ENCODE data around the gene RPP25L. TPM values are rescaled to one million over a fixed set of nuclear protein-coding genes. Genes with fewer than 3 reads are reported as not detected.

The RPP25L gene
- total RNA-seq, 4 donors from 2014 or later, result 25.1 to 37.4 (median 28.0) TPM

DNA sequence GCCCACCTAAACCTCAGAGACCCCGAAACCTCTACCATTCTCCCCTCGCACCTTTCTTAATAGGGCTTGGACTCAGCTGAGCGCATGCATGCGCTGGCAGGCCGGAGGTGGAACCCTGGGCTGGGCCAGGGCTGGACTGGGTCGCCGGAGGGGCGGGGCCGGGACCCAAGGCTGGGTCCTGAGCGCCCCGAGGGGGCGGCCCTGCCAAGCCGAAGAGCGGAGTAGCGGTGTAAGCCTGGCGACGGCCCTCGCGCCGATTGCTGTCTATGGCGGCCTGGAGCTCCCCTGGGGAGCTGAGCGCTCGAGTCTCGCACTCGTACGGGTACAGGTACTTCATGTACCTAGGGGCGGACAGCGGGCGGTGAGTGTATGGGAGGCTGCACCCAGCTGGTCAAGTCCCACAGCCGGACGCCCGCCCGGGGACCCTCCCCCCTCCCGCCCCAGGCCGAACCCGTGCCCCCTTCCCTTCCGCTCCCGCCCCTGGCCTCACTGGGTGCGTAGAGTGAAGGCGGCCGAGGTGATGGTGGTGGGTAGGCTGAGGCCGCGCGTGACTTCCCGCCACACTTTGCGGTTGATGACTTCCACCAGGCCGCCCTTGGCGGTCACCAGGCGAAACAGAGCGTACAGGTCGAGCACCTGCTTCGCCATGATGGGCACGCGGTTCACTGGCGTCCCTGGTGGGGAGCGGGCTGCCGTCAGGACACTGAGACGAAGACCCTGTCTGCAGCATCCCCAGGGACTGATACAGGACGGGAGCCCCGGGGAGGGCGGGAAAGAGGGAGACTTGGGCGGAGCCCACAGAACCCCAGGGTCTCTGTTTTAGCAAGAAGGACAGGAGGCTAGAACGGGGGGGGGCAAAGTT is 11.7 kb upstream of the RPP25L start:
- Histone ChIP-seq H3K27me3 (peaks cover 3 to 70% (median 34%) of the 10 kb centered on the region in 4 donors), H3K27ac (no peak overlapping the region), H3K4me1 (peaks cover 23 to 52% (median 25%) of the 10 kb centered on the region in 3 donors), H3K4me3 (peak overlapping the region in 1 of 4 donors; percentile 24), H3K36me3 (peaks cover 0 to 4% (median 0%) of the 10 kb centered on the region in 3 donors), H3K9me3 (no peaks in the 10 kb centered on the region)
- TF ChIP-seq, protein P1, sequence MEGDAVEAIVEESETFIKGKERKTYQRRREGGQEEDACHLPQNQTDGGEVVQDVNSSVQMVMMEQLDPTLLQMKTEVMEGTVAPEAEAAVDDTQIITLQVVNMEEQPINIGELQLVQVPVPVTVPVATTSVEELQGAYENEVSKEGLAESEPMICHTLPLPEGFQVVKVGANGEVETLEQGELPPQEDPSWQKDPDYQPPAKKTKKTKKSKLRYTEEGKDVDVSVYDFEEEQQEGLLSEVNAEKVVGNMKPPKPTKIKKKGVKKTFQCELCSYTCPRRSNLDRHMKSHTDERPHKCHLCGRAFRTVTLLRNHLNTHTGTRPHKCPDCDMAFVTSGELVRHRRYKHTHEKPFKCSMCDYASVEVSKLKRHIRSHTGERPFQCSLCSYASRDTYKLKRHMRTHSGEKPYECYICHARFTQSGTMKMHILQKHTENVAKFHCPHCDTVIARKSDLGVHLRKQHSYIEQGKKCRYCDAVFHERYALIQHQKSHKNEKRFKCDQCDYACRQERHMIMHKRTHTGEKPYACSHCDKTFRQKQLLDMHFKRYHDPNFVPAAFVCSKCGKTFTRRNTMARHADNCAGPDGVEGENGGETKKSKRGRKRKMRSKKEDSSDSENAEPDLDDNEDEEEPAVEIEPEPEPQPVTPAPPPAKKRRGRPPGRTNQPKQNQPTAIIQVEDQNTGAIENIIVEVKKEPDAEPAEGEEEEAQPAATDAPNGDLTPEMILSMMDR (IDR thresholded peaks at IDR 0.05), result no peak
- TF ChIP-seq POLR2A (IDR thresholded peaks at IDR 0.05), result no peak
- DNase-seq, result no peak
- WGBS, 2 donors, result 35 to 40% methylated on average over 3 to 4 of the region's 63 CpGs
- intact Hi-C loops (cut with DNase I), result no loop called here

DNA sequence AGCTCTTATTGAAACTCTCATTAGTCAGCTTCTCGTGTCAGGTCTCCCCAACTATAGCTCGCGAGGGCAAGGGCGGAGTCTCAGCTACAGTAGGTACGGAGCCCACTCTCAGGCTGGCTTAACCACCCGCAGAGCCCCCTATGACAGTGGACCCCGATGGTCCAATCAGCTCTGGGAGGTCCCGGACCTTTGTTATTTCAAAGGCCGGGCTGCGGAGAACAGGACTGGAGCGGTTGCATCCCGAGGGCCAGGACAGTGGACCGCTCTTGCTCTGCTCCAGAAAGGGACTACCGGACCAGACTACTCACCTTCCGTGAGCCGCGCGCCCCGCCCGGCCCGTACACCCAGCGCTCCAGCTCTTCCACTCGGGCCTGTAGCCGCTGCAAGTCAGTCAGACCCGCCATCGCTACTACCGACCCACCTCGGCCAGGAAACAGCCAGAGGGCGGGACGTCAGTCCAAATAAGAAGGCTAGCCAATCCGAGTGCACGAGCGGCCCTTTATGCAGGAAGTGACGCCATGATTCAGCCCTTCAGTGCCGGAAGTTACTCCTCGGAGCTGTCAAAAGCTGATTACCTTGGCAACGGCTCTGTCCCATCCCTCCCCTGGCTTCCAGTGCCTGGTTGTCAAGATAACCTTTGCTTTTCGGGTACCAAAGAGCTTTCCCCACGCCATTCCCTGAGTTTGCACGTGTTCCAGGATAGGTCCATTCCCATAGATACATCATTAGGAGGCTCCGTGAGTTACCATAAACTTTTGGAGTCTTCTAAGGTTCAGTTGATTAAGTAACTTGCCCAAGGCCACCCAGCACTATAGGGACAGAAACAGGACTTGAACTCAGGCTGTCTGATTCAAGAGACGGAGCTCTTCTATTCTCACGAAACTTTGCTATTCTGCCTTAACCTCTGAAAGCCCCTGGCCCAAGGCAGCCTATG is 8.4 kb upstream of the RPP25L start, which contains the start of gene DCTN3:
Gene DCTN3, minus strand, starts transcription at position 435 of the 934 bp plus-strand sequence. Its CDS starts 31 bp downstream, at position 404.
- Histone ChIP-seq H3K27ac (peak within 1 kb of the TSS; percentile 60 to 83 (median 79)), H3K4me3 (peak within 1 kb of the TSS; percentile 74 to 85 (median 78)), H3K4me1 (peaks cover 20 to 46% (median 23%) of the 10 kb centered on the region in 3 donors), H3K9me3 (no peaks in the 10 kb centered on the region), H3K27me3 (peaks cover 3 to 37% (median 20%) of the 10 kb centered on the region in 4 donors), H3K36me3 (peaks cover 0 to 36% (median 3%) of the 10 kb centered on the region in 3 donors)
- peak; percentile 79 for DNase-seq
- intact Hi-C loops (cut with DNase I), result no loop called here
- WGBS, 2 donors, result 3 to 7% methylated on average over 8 to 23 of the region's 43 CpGs
- peak in 1 of 4 donors; percentile 49 for TF ChIP-seq POLR2A (IDR thresholded peaks at IDR 0.05)
- TF ChIP-seq, protein P1 (IDR thresholded peaks at IDR 0.05), result peak in 2 of 6 experiments; percentile 17 to 29

DNA sequence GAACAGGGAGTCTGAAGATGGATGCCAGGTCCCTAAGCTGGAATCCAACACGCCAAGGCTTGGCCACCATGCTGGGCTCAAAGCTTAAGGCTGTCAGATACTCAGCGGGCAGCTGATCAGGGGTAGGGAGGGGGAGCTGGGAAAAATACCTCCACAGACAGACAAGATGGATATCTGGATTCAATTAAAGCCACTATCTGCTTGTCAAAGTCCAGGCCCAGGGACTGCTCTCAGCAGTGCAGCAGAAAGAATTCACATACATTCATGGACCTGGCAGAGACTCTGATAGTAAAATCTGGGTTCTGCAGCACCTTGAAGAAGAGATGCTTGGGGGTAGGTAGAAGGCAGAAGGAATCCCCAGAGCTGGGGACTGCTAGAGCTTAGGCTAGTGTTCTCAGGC is 3.2 kb upstream of the RPP25L start:
- no peak overlapping the region for H3K27ac ChIP-seq
- no peak for DNase-seq
- H3K4me1 ChIP-seq, result peaks cover 21 to 41% (median 30%) of the 10 kb centered on the region in 3 donors
- H3K9me3 ChIP-seq, result no peaks in the 10 kb centered on the region
- no peaks in the 10 kb centered on the region for H3K27me3 ChIP-seq
- WGBS, 2 donors, result 94% methylated on average over 2 of the region's 2 CpGs; no CpG with 5 or more reads in 1 of the 2 donors
- TF ChIP-seq POLR2A (IDR thresholded peaks at IDR 0.05), result no peak
- TF ChIP-seq, protein P1 (IDR thresholded peaks at IDR 0.05), result no peak
- intact Hi-C loops (cut with DNase I), result no loop called here
- H3K4me3 ChIP-seq, result no peak overlapping the region
- H3K36me3 ChIP-seq, result peaks cover 0 to 58% (median 3%) of the 10 kb centered on the region in 3 donors

DNA sequence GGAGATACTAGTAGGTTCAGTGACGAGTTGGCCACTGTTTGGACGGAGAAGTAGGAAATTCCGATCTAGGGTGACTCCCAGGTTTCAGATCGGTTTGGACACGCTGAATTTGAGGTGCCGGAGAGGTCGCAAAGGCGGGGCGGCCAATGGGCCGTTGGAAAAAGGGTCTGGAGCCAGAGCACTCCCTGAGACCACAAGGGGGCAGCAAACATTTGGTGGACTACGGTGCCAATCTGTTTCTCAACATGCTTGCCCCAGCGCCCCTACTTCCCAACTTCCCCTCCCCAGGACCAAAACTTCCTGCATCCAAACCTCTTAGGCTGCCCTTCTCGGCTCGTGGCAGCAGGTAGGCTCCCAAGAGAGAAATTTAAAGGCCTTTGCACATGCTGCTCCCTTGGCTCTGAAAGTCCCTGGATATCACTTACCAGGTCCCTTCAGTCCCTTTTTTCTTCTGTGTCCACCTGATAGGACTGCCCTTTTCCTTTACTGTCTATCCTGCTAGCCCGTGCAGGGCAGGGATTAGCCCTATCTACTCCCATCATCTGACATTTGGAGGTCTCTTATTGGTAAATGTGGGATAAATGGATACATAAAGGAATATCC is 992 bp upstream of the RPP25L start:
- Histone ChIP-seq H3K4me3 (peak overlapping the region; percentile 64 to 91 (median 79)), H3K4me1 (peaks cover 10 to 30% (median 23%) of the 10 kb centered on the region in 3 donors), H3K36me3 (peaks cover 0 to 47% (median 3%) of the 10 kb centered on the region in 3 donors), H3K27me3 (no peaks in the 10 kb centered on the region), H3K27ac (peak overlapping the region; percentile 91 to 96 (median 94)), H3K9me3 (no peaks in the 10 kb centered on the region)
- DNase-seq, result no peak
- WGBS, 2 donors, result 1% methylated on average over 15 of the region's 15 CpGs
- TF ChIP-seq POLR2A (IDR thresholded peaks at IDR 0.05), result no peak
- TF ChIP-seq, protein P1 (IDR thresholded peaks at IDR 0.05), result peak; percentile 75 to 91 (median 82)
- intact Hi-C loops (cut with DNase I), result no loop called here

All from esophagus squamous epithelium (tissue), 5 donors.